ENCODE measurements around the gene PPP4C. TPM values are rescaled to one million over a fixed set of nuclear protein-coding genes. Genes with fewer than 3 reads are reported as not detected.

Gene PPP4C
- total RNA-seq, 1 donor from 2014 or later = 141 TPM

- H3K36me3 Mint-ChIP-seq (ENCODE audit: low read depth) = no peaks in the 10 kb centered on the region
- no peak for TF ChIP-seq CTCF (conservative IDR thresholded peaks at IDR 0.05)
- peaks cover 9% of the 10 kb centered on the region for H3K4me1 Mint-ChIP-seq
- no peaks in the 10 kb centered on the region for H3K27me3 Mint-ChIP-seq (ENCODE audit: low read depth)
- H3K27ac Mint-ChIP-seq (ENCODE audit: unreplicated experiment) = no peak overlapping the region
- H3K4me3 Mint-ChIP-seq = no peak overlapping the region
- no peaks in the 10 kb centered on the region for H3K9me3 Mint-ChIP-seq
- DNase-seq (ENCODE audit: low read depth, low spot score) = no peak
Observed at GRCh38 chr16:30127993-30128392, 52.2 kb downstream of the PPP4C start.

GRCh38 chr16:30131869-30132475 lies 56.2 kb downstream of the PPP4C start:
- TF ChIP-seq CTCF (conservative IDR thresholded peaks at IDR 0.05) = no peak
- no peak for DNase-seq (ENCODE audit: low read depth, low spot score)
- Mint-ChIP-seq H3K4me3 (no peak overlapping the region), H3K9me3 (peaks cover 2% of the 10 kb centered on the region), H3K27me3 (ENCODE audit: low read depth) (no peaks in the 10 kb centered on the region), H3K4me1 (peaks cover 4% of the 10 kb centered on the region), H3K36me3 (ENCODE audit: low read depth) (no peaks in the 10 kb centered on the region), H3K27ac (ENCODE audit: unreplicated experiment) (no peak overlapping the region)

- DNase-seq (ENCODE audit: low read depth, low spot score) = no peak
- Mint-ChIP-seq H3K36me3 (ENCODE audit: low read depth) (no peaks in the 10 kb centered on the region), H3K4me3 (no peak overlapping the region), H3K27me3 (ENCODE audit: low read depth) (no peaks in the 10 kb centered on the region), H3K27ac (ENCODE audit: unreplicated experiment) (no peak overlapping the region), H3K4me1 (peaks cover 9% of the 10 kb centered on the region), H3K9me3 (peaks cover 2% of the 10 kb centered on the region)
- no peak for TF ChIP-seq CTCF (conservative IDR thresholded peaks at IDR 0.05)
Observed at GRCh38 chr16:30132591-30132990, 56.8 kb downstream of the PPP4C start.

Other genes starting within 250 kb of the PPP4C start
- gene CDIPT, start 212.8 kb upstream of the PPP4C start, total RNA-seq = 37.5 and 40.6 TPM in 2 replicates
- 8.7 and 9.3 TPM in 2 replicates for gene SEZ6L2, start 176.4 kb upstream of the PPP4C start, total RNA-seq
- gene ASPHD1, start 175.5 kb upstream of the PPP4C start, total RNA-seq = 2.5 and 2.8 TPM in 2 replicates
- gene KCTD13, start 149.8 kb upstream of the PPP4C start, total RNA-seq = 24.3 and 25.2 TPM in 2 replicates
- gene TMEM219, start 113.9 kb upstream of the PPP4C start, total RNA-seq = 70.7 and 74.0 TPM in 2 replicates
- gene TAOK2, start 102.1 kb upstream of the PPP4C start, total RNA-seq = 67.7 and 73.2 TPM in 2 replicates
- 31.8 and 34.8 TPM in 2 replicates for gene HIRIP3, start 80.4 kb upstream of the PPP4C start, total RNA-seq
- gene INO80E, start 79.8 kb upstream of the PPP4C start, total RNA-seq = 81.9 and 88.6 TPM in 2 replicates
- 5.7 and 6.4 TPM in 2 replicates for gene DOC2A, start 65.0 kb upstream of the PPP4C start, total RNA-seq
- gene C16orf92, start 52.8 kb upstream of the PPP4C start, total RNA-seq = not detected in 2 replicates
- gene TLCD3B, start 44.7 kb upstream of the PPP4C start, total RNA-seq = 14.2 and 15.3 TPM in 2 replicates
- gene ALDOA, start 10.2 kb upstream of the PPP4C start, total RNA-seq = 640 and 669 TPM in 2 replicates
- gene TBX6, start 15.9 kb downstream of the PPP4C start, total RNA-seq = 0.79 and 1.2 TPM in 2 replicates
- gene YPEL3, start 20.2 kb downstream of the PPP4C start, total RNA-seq = 9.6 and 12.4 TPM in 2 replicates
- gene GDPD3, start 37.5 kb downstream of the PPP4C start, total RNA-seq = 6.7 and 7.7 TPM in 2 replicates
- gene MAPK3, start 47.2 kb downstream of the PPP4C start, total RNA-seq = 60.5 and 62.6 TPM in 2 replicates
- gene CORO1A, start 107.6 kb downstream of the PPP4C start, total RNA-seq = 25.2 and 25.8 TPM in 2 replicates
- 103 and 118 TPM in 2 replicates for gene BOLA2B, start 117.7 kb downstream of the PPP4C start, total RNA-seq
- gene SLX1A, start 117.9 kb downstream of the PPP4C start, total RNA-seq = 45.0 and 69.1 TPM in 2 replicates
- gene SULT1A3, start 123.3 kb downstream of the PPP4C start, total RNA-seq = 23.9 and 26.4 TPM in 2 replicates
- gene NPIPB13, start 172.5 kb downstream of the PPP4C start, total RNA-seq = 11.2 and 15.4 TPM in 2 replicates